Lower leg skin (tissue), 3 donors: Measurements from ENCODE around the gene DKK3.

Experiments
- CTCF ChIP-seq, 3 donors: fragments of 450-650 bp; IDR thresholded peaks; one replicate each; pipeline ENCODE4 v1.5.1; 2016; ENCODE audit warnings: antibody characterized with exemption in 3 of 3, mild to moderate bottlenecking in 3 of 3, moderate library complexity in 2 of 3
- POLR2A ChIP-seq, 2 donors: fragments of 450-650 bp; IDR thresholded peaks; one replicate each; pipeline ENCODE4 v1.6.1; 2016 to 2017; ENCODE audit warnings: antibody characterized with exemption in 2 of 2, mild to moderate bottlenecking in 1 of 2, moderate library complexity in 1 of 2

- no peak for TF ChIP-seq CTCF (IDR thresholded peaks at IDR 0.05)
- no peak for TF ChIP-seq POLR2A (IDR thresholded peaks at IDR 0.05)
These were observed 11.4 kb downstream of the DKK3 start for GRCh38 chr11:11997049-11997322.
